ENCODE results near the gene CELSR3.
A peak's percentile ranks its signal among the peaks of the same experiment; 100 is the strongest.

Gene CELSR3

GRCh38 chr3:48662753-48663488 is at the start of gene CELSR3:
Gene CELSR3 (minus strand): TSS chr3:48662886. CDS start chr3:48662634, 252 bp downstream.
- H3K27me3 ChIP-seq (ENCODE audit: insufficient read depth, poor library complexity, severe bottlenecking): no peaks in the 10 kb centered on the region
- H3K27ac ChIP-seq (ENCODE audit: poor library complexity, severe bottlenecking): peak within 1 kb of the TSS; percentile 88
- DNase-seq (ENCODE audit: low spot score) (peak; percentile 93), ATAC-seq (ENCODE audit: low read depth) (peak; percentile 52)
- H3K9me3 ChIP-seq (ENCODE audit: severe bottlenecking): no peaks in the 10 kb centered on the region
- no peaks in the 10 kb centered on the region for H3K36me3 ChIP-seq (ENCODE audit: low read depth)
- TF ChIP-seq CTCF (IDR thresholded peaks at IDR 0.05; ENCODE audit: poor library complexity, severe bottlenecking): no peak
- H3K4me3 ChIP-seq (ENCODE audit: severe bottlenecking): peak within 1 kb of the TSS; percentile 43
- H3K4me1 ChIP-seq (ENCODE audit: insufficient read depth, poor library complexity, severe bottlenecking): no peaks in the 10 kb centered on the region

- Histone ChIP-seq H3K4me3 (ENCODE audit: severe bottlenecking) (no peak overlapping the region), H3K27ac (ENCODE audit: poor library complexity, severe bottlenecking) (peak overlapping the region; percentile 78), H3K27me3 (ENCODE audit: insufficient read depth, poor library complexity, severe bottlenecking) (no peaks in the 10 kb centered on the region), H3K36me3 (ENCODE audit: low read depth) (peaks cover 83% of the 10 kb centered on the region), H3K9me3 (ENCODE audit: severe bottlenecking) (no peaks in the 10 kb centered on the region), H3K4me1 (ENCODE audit: insufficient read depth, poor library complexity, severe bottlenecking) (peaks cover 35% of the 10 kb centered on the region)
- ATAC-seq (ENCODE audit: low read depth) (no peak), DNase-seq (ENCODE audit: low spot score) (no peak)
- TF ChIP-seq CTCF (IDR thresholded peaks at IDR 0.05; ENCODE audit: poor library complexity, severe bottlenecking): no peak
These were observed 49.0 kb upstream of the CELSR3 start for GRCh38 chr3:48711727-48712126.

- no peaks in the 10 kb centered on the region for H3K27me3 ChIP-seq (ENCODE audit: insufficient read depth, poor library complexity, severe bottlenecking)
- no peak overlapping the region for H3K4me3 ChIP-seq (ENCODE audit: severe bottlenecking)
- peaks cover 82% of the 10 kb centered on the region for H3K36me3 ChIP-seq (ENCODE audit: low read depth)
- no peaks in the 10 kb centered on the region for H3K9me3 ChIP-seq (ENCODE audit: severe bottlenecking)
- peaks cover 24% of the 10 kb centered on the region for H3K4me1 ChIP-seq (ENCODE audit: insufficient read depth, poor library complexity, severe bottlenecking)
- TF ChIP-seq CTCF (IDR thresholded peaks at IDR 0.05; ENCODE audit: poor library complexity, severe bottlenecking): no peak
- ATAC-seq (ENCODE audit: low read depth) (peak; percentile 97), DNase-seq (ENCODE audit: low spot score) (peak; percentile 84)
- H3K27ac ChIP-seq (ENCODE audit: poor library complexity, severe bottlenecking): peak overlapping the region; percentile 78
These were observed 46.4 kb upstream of the CELSR3 start for GRCh38 chr3:48709051-48709461.

GRCh38 chr3:48708481-48708889 is 45.8 kb upstream of the CELSR3 start:
- Histone ChIP-seq H3K4me1 (ENCODE audit: insufficient read depth, poor library complexity, severe bottlenecking) (peaks cover 24% of the 10 kb centered on the region), H3K4me3 (ENCODE audit: severe bottlenecking) (no peak overlapping the region), H3K9me3 (ENCODE audit: severe bottlenecking) (no peaks in the 10 kb centered on the region), H3K36me3 (ENCODE audit: low read depth) (peaks cover 82% of the 10 kb centered on the region), H3K27ac (ENCODE audit: poor library complexity, severe bottlenecking) (peak overlapping the region; percentile 78), H3K27me3 (ENCODE audit: insufficient read depth, poor library complexity, severe bottlenecking) (no peaks in the 10 kb centered on the region)
- no peak for TF ChIP-seq CTCF (IDR thresholded peaks at IDR 0.05; ENCODE audit: poor library complexity, severe bottlenecking)
- DNase-seq (ENCODE audit: low spot score): no peak
- ATAC-seq (ENCODE audit: low read depth): peak; percentile 19; the same call in 2 of the 3 replicates

GRCh38 chr3:48707157-48707556 is 44.5 kb upstream of the CELSR3 start:
- peaks cover 83% of the 10 kb centered on the region for H3K36me3 ChIP-seq (ENCODE audit: low read depth)
- TF ChIP-seq CTCF (IDR thresholded peaks at IDR 0.05; ENCODE audit: poor library complexity, severe bottlenecking): no peak
- H3K27ac ChIP-seq (ENCODE audit: poor library complexity, severe bottlenecking): peak overlapping the region; percentile 78

More at GRCh38 chr3:48707157-48707556, 44.5 kb upstream of the CELSR3 start:
- Histone ChIP-seq H3K4me1 (ENCODE audit: insufficient read depth, poor library complexity, severe bottlenecking) (peaks cover 28% of the 10 kb centered on the region), H3K27me3 (ENCODE audit: insufficient read depth, poor library complexity, severe bottlenecking) (no peaks in the 10 kb centered on the region), H3K9me3 (ENCODE audit: severe bottlenecking) (no peaks in the 10 kb centered on the region), H3K4me3 (ENCODE audit: severe bottlenecking) (no peak overlapping the region)
- ATAC-seq (ENCODE audit: low read depth): no peak
- DNase-seq (ENCODE audit: low spot score): no peak
